ENCODE measurements around the gene TRRAP.

DNA sequence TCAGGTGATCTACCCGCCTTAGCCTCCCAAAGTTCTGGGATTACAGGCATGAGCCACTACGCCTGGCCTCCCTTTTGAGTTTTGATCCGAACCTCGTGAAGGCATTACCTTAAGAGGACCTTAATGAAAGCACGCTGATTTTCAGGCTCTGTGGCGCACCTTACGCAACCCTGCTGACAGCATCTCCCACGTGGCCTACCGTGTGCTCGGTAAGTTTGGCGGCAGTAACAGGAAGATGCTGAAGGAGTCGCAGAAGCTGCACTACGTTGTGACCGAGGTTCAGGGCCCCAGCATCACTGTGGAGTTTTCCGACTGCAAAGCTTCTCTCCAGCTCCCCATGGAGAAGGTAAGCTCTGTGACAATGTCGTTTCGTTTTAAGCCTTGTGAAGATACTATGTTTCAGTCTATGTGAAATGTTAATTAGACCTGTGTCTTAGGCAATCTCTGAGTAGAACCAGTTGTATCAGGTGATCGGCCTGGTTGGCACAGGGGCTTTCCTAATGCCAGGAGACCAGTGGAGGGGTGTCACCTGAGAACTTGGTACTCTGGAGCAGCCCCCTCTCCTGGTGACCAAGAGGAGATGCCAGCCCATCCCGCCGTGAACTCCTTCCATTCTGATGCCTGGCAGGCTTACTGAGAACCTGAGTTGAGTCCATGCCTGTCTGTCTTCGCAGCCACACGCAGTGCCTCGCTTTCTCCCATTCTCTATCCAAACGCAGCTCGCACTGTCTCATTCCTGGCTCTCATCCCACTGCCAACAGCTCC lies 43.5 kb downstream of the TRRAP start:
- TF ChIP-seq, protein P1, sequence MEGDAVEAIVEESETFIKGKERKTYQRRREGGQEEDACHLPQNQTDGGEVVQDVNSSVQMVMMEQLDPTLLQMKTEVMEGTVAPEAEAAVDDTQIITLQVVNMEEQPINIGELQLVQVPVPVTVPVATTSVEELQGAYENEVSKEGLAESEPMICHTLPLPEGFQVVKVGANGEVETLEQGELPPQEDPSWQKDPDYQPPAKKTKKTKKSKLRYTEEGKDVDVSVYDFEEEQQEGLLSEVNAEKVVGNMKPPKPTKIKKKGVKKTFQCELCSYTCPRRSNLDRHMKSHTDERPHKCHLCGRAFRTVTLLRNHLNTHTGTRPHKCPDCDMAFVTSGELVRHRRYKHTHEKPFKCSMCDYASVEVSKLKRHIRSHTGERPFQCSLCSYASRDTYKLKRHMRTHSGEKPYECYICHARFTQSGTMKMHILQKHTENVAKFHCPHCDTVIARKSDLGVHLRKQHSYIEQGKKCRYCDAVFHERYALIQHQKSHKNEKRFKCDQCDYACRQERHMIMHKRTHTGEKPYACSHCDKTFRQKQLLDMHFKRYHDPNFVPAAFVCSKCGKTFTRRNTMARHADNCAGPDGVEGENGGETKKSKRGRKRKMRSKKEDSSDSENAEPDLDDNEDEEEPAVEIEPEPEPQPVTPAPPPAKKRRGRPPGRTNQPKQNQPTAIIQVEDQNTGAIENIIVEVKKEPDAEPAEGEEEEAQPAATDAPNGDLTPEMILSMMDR (IDR thresholded peaks at IDR 0.05 in 8 of 11, conservative IDR thresholded peaks at IDR 0.05 in 3 of 11) = no peak
- TF ChIP-seq POLR2A (IDR thresholded peaks at IDR 0.05) = no peak
